Body of pancreas (tissue), 4 donors: ENCODE data around the gene NBPF19.
"Not testable (repeated sequence)": the region's sequence is repeated elsewhere in the genome, so short reads cannot be mapped to it uniquely, and the experiment has no call there.

ENCODE experiments used
- CTCF ChIP-seq, 7 experiments: fragments of 450-650 bp in 4 of 7; fragments of 200-600 bp in 3 of 7; sonication (generic) in 3 of 7; IDR thresholded peaks; one replicate each; pipeline ENCODE4 v1.5.1; 2016 to 2019; ENCODE audit warnings: antibody characterized with exemption in 7 of 7
- POLR2A ChIP-seq, 3 donors: fragments of 450-650 bp; IDR thresholded peaks; one replicate each; pipeline ENCODE4 v1.6.1; 2016; ENCODE audit warnings: antibody characterized with exemption in 3 of 3, mild to moderate bottlenecking in 2 of 3

- peak in 1 of 7 experiments; percentile 29 for TF ChIP-seq CTCF (IDR thresholded peaks at IDR 0.05)
- not testable (repeated sequence) for TF ChIP-seq POLR2A (IDR thresholded peaks at IDR 0.05)
Measured at GRCh38 chr1:149558350-149558825, 83.5 kb downstream of the NBPF19 start.
